Skin of body (tissue), 2 donors: ENCODE measurements around the gene PET100. TPM values are rescaled to one million over a fixed set of nuclear protein-coding genes. Genes with fewer than 3 reads are reported as not detected.

Experiments
- DNase-seq: peaks from one replicate; lab custom pipeline; 2025; lab: John Stamatoyannopoulos, UW
- total RNA-seq: library from RNA; depleted of rRNA; stranded (reverse); fragments of >200 nt; gene quantifications from one replicate; pipeline ENCODE4 v1.2.3, GENCODE V29; 2014

The PET100 gene
- total RNA-seq, 1 donor from 2014 or later, result 26.2 TPM

GRCh38 chr19:7612282-7613274, 17.0 kb upstream of the PET100 start:
- DNase-seq, result no peak

- DNase-seq, result no peak
Measured at GRCh38 chr19:7614859-7615741, 14.5 kb upstream of the PET100 start.

- no peak for DNase-seq
Measured at GRCh38 chr19:7617172-7617571, 12.4 kb upstream of the PET100 start.

GRCh38 chr19:7617735-7618134, 11.9 kb upstream of the PET100 start:
- no peak for DNase-seq

- no peak for DNase-seq
Measured at GRCh38 chr19:7618348-7618747, 11.2 kb upstream of the PET100 start.

- no peak for DNase-seq
Measured at GRCh38 chr19:7618771-7619510, 10.7 kb upstream of the PET100 start.

GRCh38 chr19:7619671-7620441, 9.7 kb upstream of the PET100 start:
- no peak for DNase-seq

- DNase-seq, result no peak
Measured at GRCh38 chr19:7620442-7621412, 8.9 kb upstream of the PET100 start.

GRCh38 chr19:7622933-7623685, 6.5 kb upstream of the PET100 start:
- DNase-seq, result no peak

GRCh38 chr19:7623725-7624603, 5.6 kb upstream of the PET100 start:
- no peak for DNase-seq

GRCh38 chr19:7624810-7625209, 4.8 kb upstream of the PET100 start:
- DNase-seq, result no peak

GRCh38 chr19:7625763-7626372, 3.7 kb upstream of the PET100 start:
- DNase-seq, result no peak

GRCh38 chr19:7627166-7627565, 2.4 kb upstream of the PET100 start:
- DNase-seq, result no peak

- no peak for DNase-seq
Measured at GRCh38 chr19:7628589-7629311, 843 bp upstream of the PET100 start.

GRCh38 chr19:7631577-7631976, 2.0 kb downstream of the PET100 start:
- DNase-seq, result no peak
